ENCODE results near the gene PLXDC1. TPM values are rescaled to one million over a fixed set of nuclear protein-coding genes. Genes with fewer than 3 reads are reported as not detected.

Gene PLXDC1
- total RNA-seq, 1 experiment from 2014 or later, result not detected

DNA sequence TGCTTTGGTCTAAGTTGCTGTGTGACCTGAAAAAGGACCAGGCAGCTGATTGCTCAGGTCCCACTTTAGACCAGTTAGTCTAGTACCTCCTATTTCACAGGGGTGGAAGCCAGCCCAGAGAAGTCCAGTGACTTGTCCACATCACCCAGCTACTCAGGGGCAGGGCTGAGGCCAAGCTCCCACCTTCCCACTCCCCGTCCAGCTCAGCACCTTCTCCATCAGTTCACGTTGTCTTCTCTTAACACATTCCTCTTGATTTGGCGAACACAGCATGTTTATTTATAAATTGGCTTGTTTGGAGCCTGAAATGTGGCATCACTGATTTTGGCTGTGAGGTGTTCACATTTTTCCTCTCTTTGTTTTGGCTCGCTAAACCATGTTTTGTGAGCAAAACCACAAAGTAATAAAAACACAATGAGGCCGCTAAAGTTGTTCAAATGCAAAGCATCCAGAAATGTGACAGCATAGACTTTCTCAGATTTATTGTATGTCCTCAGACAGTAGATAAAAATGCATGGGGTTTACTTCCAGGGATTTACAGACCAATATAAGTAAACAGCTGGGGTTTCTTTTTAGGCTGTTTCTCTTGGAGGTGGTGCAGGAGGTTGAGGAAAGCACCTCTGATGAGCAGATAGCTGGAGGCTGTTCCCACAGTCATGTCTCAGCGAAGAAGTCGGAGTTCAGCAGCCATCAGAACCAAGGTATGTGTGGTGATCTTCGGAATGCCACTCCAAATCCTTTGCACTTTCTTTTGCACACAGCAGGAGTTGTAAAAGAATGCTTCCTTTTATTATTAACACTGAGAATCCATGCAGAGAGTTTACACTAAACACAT is 88.4 kb downstream of the PLXDC1 start:
- Histone ChIP-seq H3K36me3 (ENCODE audit: control insufficient read depth, insufficient read depth, low read length) (no peaks in the 10 kb centered on the region), H3K27me3 (ENCODE audit: control insufficient read depth, insufficient read depth, low read length) (no peaks in the 10 kb centered on the region), H3K4me1 (ENCODE audit: control insufficient read depth, insufficient read depth, low read length) (no peaks in the 10 kb centered on the region), H3K4me3 (ENCODE audit: low read depth in 2 of 2, low read length in 2 of 2) (no peak overlapping the region), H3K27ac (ENCODE audit: low read length) (no peak overlapping the region), H3K9me3 (ENCODE audit: control insufficient read depth, insufficient read depth, low read depth, low read length) (no peaks in the 10 kb centered on the region)
- in situ Hi-C loops (cut with HindIII; ENCODE audit: low pct_unique_long_range_greater_than_20kb, low sequenced_read_pairs), result no loop called here
- ChIA-PET POLR2A (interaction anchor here (0.6 kb wide), 1 partner anchor 23 kb away, joined by 3 read pairs; no protein-coding TSS in a partner anchor), CTCF (interaction anchor here (1.7 kb wide), 1 partner anchor 80 kb away, joined by 3 read pairs; no protein-coding TSS in a partner anchor)
- intact Hi-C loops (cut with micrococcal nuclease; ENCODE audit: unreplicated experiment), result no loop called here
- DNase-seq (ENCODE audit: low read depth, low spot score), result no peak
- no TSS peak for BruUV-seq (replicated peaks)
- TF ChIP-seq, protein P1, sequence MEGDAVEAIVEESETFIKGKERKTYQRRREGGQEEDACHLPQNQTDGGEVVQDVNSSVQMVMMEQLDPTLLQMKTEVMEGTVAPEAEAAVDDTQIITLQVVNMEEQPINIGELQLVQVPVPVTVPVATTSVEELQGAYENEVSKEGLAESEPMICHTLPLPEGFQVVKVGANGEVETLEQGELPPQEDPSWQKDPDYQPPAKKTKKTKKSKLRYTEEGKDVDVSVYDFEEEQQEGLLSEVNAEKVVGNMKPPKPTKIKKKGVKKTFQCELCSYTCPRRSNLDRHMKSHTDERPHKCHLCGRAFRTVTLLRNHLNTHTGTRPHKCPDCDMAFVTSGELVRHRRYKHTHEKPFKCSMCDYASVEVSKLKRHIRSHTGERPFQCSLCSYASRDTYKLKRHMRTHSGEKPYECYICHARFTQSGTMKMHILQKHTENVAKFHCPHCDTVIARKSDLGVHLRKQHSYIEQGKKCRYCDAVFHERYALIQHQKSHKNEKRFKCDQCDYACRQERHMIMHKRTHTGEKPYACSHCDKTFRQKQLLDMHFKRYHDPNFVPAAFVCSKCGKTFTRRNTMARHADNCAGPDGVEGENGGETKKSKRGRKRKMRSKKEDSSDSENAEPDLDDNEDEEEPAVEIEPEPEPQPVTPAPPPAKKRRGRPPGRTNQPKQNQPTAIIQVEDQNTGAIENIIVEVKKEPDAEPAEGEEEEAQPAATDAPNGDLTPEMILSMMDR (IDR thresholded peaks at IDR 0.05), result no peak
- TF ChIP-seq, protein P2, sequence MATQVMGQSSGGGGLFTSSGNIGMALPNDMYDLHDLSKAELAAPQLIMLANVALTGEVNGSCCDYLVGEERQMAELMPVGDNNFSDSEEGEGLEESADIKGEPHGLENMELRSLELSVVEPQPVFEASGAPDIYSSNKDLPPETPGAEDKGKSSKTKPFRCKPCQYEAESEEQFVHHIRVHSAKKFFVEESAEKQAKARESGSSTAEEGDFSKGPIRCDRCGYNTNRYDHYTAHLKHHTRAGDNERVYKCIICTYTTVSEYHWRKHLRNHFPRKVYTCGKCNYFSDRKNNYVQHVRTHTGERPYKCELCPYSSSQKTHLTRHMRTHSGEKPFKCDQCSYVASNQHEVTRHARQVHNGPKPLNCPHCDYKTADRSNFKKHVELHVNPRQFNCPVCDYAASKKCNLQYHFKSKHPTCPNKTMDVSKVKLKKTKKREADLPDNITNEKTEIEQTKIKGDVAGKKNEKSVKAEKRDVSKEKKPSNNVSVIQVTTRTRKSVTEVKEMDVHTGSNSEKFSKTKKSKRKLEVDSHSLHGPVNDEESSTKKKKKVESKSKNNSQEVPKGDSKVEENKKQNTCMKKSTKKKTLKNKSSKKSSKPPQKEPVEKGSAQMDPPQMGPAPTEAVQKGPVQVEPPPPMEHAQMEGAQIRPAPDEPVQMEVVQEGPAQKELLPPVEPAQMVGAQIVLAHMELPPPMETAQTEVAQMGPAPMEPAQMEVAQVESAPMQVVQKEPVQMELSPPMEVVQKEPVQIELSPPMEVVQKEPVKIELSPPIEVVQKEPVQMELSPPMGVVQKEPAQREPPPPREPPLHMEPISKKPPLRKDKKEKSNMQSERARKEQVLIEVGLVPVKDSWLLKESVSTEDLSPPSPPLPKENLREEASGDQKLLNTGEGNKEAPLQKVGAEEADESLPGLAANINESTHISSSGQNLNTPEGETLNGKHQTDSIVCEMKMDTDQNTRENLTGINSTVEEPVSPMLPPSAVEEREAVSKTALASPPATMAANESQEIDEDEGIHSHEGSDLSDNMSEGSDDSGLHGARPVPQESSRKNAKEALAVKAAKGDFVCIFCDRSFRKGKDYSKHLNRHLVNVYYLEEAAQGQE (IDR thresholded peaks at IDR 0.05; ENCODE audit: insufficient read depth in 1 of 2, low read depth in 2 of 2, low read length in 1 of 2), result no peak
- no peak for TF ChIP-seq POLR2AphosphoS5 (IDR thresholded peaks at IDR 0.05; ENCODE audit: low read depth, low read length)
- no peak for TF ChIP-seq SIN3A (IDR thresholded peaks at IDR 0.05; ENCODE audit: borderline replicate concordance, insufficient read depth, low read depth, low read length)
- TF ChIP-seq TCF7L2 (IDR thresholded peaks at IDR 0.05; ENCODE audit: low read depth, low read length), result no peak
- no peak for ATAC-seq

DNA sequence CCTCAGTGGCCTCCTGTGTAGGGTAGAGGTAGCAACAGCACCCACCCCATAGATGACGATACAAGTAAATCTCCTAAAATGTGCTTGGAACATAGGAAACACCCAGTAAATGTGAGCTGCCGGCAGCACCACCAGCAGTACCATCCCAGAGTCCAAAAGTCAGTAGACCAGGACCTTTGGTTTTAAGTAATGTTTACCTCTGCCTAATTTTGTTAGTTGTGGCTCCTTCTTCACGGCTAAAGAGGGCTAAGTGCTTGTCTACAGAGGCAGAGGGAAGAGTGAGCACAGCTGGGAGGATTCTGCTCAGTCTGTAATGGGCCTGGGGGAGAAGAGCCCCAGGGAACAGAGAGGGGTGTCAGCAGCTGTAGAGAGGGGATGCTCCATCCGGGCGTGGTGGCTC is 92.9 kb downstream of the PLXDC1 start:
- intact Hi-C loops (cut with micrococcal nuclease; ENCODE audit: unreplicated experiment) (no loop called here), in situ Hi-C loops (cut with HindIII; ENCODE audit: low pct_unique_long_range_greater_than_20kb, low sequenced_read_pairs) (no loop called here)
- ATAC-seq, result no peak

More for the DNA sequence above, 92.9 kb downstream of the PLXDC1 start:
- DNase-seq (ENCODE audit: low read depth, low spot score), result no peak
- POLR2A ChIA-PET, result interaction anchor here (0.7 kb wide), 1 partner anchor 95 kb away, joined by 3 read pairs; no protein-coding TSS in a partner anchor
- no peak overlapping the region for H3K27ac ChIP-seq (ENCODE audit: low read length)
- H3K4me1 ChIP-seq (ENCODE audit: control insufficient read depth, insufficient read depth, low read length), result no peaks in the 10 kb centered on the region
- no peak overlapping the region for H3K4me3 ChIP-seq (ENCODE audit: low read depth in 2 of 2, low read length in 2 of 2)
- BruUV-seq (replicated peaks), result no TSS peak
- no peaks in the 10 kb centered on the region for H3K27me3 ChIP-seq (ENCODE audit: control insufficient read depth, insufficient read depth, low read length)
- no peaks in the 10 kb centered on the region for H3K36me3 ChIP-seq (ENCODE audit: control insufficient read depth, insufficient read depth, low read length)
- CTCF ChIA-PET, result no interaction called here
- no peak for TF ChIP-seq TCF7L2 (IDR thresholded peaks at IDR 0.05; ENCODE audit: low read depth, low read length)
- no peak for TF ChIP-seq SIN3A (IDR thresholded peaks at IDR 0.05; ENCODE audit: borderline replicate concordance, insufficient read depth, low read depth, low read length)
- TF ChIP-seq, protein P2 (IDR thresholded peaks at IDR 0.05; ENCODE audit: insufficient read depth in 1 of 2, low read depth in 2 of 2, low read length in 1 of 2), result no peak
- TF ChIP-seq, protein P1 (IDR thresholded peaks at IDR 0.05), result no peak
- TF ChIP-seq POLR2AphosphoS5 (IDR thresholded peaks at IDR 0.05; ENCODE audit: low read depth, low read length), result no peak
- no peaks in the 10 kb centered on the region for H3K9me3 ChIP-seq (ENCODE audit: control insufficient read depth, insufficient read depth, low read depth, low read length)

Measured in Panc1 (cell line).